Retinal pigment epithelial cell (primary cell): ENCODE measurements around the gene CNTNAP2.

ENCODE experiments used
- DNase-seq: peaks from one replicate; pipeline ENCODE4 v3.0.0-alpha.2; 2010; ENCODE audit warnings: low read depth
- H3K4me3 ChIP-seq: 2 replicates; pipeline ENCODE4 v1.5.1; 2011; ENCODE audit warnings: mild to moderate bottlenecking, low read length, control low read depth, moderate library complexity
- TF ChIP-seq, protein P1 (sequence below): conservative IDR thresholded peaks from 2 replicates; pipeline ENCODE4 v1.5.1; 2011; ENCODE audit warnings: low read depth, low read length, control low read depth, inconsistent platforms

CNTNAP2 gene

DNA sequence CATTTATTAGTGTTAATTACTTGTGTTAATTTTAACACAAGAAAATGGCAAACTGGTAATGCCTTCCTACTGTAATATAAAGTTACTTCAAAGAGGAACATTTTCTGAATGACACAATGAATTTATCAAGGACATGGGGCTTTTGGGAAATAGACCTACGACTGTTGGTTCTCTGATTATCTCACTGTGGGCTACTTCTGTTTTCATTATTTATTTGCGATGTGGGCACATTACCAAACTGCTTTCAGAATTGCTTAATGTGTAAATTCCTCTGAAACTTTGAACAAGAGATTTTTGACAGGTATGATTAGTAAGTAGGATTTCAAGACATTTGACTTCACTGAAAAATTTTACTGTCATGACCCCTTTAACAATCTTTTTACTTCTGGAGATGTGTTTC, 535.6 kb downstream of the CNTNAP2 start:
- H3K4me3 ChIP-seq: no peak overlapping the region
- DNase-seq: no peak
- TF ChIP-seq, protein P1, sequence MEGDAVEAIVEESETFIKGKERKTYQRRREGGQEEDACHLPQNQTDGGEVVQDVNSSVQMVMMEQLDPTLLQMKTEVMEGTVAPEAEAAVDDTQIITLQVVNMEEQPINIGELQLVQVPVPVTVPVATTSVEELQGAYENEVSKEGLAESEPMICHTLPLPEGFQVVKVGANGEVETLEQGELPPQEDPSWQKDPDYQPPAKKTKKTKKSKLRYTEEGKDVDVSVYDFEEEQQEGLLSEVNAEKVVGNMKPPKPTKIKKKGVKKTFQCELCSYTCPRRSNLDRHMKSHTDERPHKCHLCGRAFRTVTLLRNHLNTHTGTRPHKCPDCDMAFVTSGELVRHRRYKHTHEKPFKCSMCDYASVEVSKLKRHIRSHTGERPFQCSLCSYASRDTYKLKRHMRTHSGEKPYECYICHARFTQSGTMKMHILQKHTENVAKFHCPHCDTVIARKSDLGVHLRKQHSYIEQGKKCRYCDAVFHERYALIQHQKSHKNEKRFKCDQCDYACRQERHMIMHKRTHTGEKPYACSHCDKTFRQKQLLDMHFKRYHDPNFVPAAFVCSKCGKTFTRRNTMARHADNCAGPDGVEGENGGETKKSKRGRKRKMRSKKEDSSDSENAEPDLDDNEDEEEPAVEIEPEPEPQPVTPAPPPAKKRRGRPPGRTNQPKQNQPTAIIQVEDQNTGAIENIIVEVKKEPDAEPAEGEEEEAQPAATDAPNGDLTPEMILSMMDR: no peak

DNA sequence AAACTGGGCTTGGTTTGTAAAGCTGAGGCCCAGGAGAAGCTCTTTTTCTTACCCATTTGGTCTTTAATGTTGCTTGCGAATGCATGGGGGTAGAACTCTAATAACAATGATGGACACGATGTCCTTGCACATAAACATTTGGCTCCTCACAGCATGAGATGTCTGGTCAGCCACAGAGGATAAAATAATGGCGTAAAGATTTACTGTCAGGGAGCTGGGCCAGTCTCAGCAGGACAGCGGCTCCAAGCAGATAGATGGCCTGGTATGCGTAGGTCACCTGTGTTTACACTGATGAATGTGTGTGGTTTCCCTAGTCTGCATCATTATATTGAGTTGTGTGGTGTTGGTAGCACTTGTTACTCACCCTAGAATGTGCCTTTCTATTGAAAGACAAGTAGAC, 537.4 kb downstream of the CNTNAP2 start:
- TF ChIP-seq, protein P1: no peak
- DNase-seq: no peak
- H3K4me3 ChIP-seq: no peak overlapping the region

DNA sequence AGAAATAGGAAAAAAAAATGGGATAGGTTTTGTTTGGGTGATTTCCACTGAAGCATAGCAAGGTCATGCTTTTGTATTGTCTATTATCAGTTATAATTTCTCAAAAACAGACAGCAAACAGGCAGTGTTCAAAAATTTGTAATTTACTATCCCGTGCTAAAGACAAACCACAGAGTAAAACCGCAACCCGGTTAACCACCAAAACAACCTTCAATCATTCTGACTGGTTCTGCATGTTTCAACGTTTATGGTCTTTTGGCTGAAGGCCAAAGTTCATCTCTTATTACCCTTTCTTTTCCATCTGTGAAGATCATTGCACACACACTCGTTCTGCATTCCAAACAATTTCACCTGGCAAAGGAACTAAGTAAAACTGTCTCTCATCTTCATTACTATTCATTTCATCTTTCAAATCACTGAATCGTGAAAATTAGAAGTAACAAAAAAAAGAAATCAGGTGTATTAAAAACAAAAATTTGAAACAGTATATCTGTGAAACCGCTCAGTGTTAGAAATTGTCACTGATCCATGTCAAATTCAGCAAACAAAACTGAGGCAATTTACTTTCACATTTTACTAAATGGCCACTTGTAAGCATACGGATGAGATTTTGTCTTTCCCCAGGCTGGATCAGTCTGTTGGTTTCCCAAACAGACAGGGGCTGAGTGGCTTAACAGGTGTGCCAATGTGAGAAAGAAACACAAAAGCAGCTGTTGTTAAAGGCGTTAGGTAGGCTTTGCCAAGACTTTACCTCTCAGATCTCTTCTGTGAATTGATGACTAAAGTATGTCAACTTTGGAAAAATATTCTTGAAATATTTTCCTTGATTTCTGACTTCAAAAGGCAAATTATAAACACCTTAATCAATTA, 539.6 kb downstream of the CNTNAP2 start:
- no peak for DNase-seq
- H3K4me3 ChIP-seq: no peak overlapping the region
- TF ChIP-seq, protein P1: no peak

DNA sequence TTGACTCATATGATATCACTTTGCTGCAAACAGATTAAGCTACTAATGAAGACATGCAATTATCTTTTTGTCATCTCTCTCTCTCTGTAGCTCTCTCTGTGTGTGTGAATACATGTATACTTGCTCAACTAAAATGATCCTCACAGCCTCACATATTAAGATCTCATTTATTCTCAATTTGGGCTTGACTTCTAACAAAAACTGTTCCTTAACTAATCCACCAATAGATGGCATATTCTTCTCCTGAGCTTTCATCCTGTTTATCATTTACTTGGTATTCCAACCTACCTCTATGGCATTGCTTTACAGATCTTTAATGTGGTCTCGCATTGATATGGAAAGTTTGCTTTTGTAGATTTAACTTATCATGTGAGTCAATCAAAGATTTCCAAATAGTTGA, 540.4 kb downstream of the CNTNAP2 start:
- TF ChIP-seq, protein P1: peak; percentile 16
- no peak overlapping the region for H3K4me3 ChIP-seq
- no peak for DNase-seq

DNA sequence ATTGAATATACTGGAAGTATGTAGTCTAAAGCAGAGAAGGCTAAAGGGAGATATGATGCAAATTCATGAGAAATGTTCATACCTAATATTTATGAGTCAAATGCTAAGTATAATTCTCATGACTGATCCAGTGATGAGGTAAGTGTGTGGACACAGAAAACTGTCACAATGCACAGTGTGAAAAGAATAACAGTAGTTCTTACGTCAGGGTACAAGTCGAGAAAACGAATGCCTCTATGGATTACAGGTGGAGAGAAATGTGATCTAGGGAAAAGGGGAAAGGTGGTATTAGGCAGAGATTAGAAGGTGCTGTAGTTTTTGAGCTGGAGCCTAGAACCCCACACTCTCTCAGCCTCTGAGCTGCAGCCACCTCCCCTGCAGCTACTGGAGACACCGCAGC, 542.0 kb downstream of the CNTNAP2 start:
- DNase-seq: no peak
- TF ChIP-seq, protein P1: no peak
- no peak overlapping the region for H3K4me3 ChIP-seq

DNA sequence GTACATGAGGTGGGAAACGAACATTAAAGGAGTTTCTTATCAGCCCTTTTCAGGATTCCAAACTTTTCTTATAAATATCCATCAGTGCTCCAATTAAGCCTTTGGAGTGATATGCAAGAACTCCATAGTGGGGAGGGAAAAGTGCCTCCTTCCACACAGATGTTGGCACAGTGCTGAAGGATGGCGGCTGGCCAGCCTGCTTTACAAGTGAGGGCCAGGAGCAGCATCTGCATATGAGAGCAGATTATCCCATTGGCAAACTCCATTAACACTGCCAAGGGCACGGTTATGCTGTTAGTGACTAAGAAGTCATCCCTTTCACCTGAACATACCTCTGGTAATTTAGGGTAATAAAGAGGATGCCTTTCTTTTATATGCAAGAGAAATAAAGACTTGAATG, 543.1 kb downstream of the CNTNAP2 start:
- H3K4me3 ChIP-seq: no peak overlapping the region
- no peak for DNase-seq
- TF ChIP-seq, protein P1: no peak

DNA sequence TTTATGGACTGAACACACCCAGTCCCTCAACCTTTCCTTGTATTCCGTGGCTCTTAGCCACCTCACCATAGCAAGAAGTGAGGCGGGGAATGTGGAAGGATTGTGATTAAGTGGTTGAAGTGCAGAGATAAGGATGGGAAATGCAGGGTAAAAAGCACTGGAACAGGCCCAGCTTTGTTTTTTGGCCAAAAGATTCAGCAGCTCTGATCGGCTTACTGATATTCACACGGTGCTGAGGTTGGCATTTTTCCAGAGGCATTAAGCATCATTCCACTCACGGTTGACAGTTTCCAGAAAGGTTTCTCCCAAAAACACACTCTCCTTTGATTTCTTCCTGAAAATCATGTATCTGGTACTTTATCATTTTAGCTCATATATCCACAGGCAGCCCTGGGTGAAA, 544.2 kb downstream of the CNTNAP2 start:
- peak; percentile 20 for DNase-seq
- TF ChIP-seq, protein P1: no peak
- no peak overlapping the region for H3K4me3 ChIP-seq
